T-helper 22 cell (primary cell): ENCODE data around the gene CPO.

Experiments
- DNase-seq: peaks from one replicate; pipeline ENCODE4 v3.0.0-alpha.2; 2020; ENCODE audit warnings: low read depth

The CPO gene

DNA sequence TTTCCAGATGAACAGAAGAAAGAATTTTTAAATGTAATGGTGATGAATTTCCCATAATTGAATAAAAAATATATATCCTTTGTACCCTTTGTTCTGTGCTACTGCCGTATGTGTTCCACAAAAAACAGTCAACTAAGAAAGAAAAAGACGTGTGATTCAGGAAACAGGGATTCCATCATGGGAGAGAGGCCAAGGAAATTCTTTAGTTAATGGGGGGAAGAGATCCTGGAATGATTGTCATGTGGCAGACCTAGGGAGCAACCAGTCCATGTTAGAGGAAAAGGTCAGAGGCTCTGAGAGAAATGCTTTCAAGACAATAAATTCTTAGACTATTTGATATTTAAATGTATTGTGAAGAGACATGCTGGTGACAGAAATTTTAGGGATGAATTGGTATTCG lies 76.6 kb downstream of the CPO start:
- DNase-seq: no peak
